GM21825 (cell line): ENCODE measurements around the gene KMT5C.

Experiments
- ATAC-seq: cut with Tn5 transposase; IDR thresholded peaks from one replicate; pipeline ENCODE4 v1.9.1; 2021; ENCODE audit warnings: mild to moderate bottlenecking, moderate library complexity; ENCODE audit not compliant: unreplicated experiment

KMT5C gene

GRCh38 chr19:55384131-55384919, 44.6 kb downstream of the KMT5C start, which contains the start of gene TMEM238:
Gene TMEM238 (minus strand): TSS chr19:55384292. CDS start chr19:55384259, 33 bp downstream.
- no peak for ATAC-seq

GRCh38 chr19:55384920-55385723, 45.4 kb downstream of the KMT5C start:
- ATAC-seq, result peak; percentile 47

- ATAC-seq, result peak; percentile 58
Measured at GRCh38 chr19:55385724-55386492, 46.2 kb downstream of the KMT5C start, which contains the start of gene RPL28. Gene RPL28 (plus strand): TSS chr19:55385932. CDS start chr19:55386358, 426 bp downstream.

- no peak for ATAC-seq
Measured at GRCh38 chr19:55386493-55386971, 46.9 kb downstream of the KMT5C start.

- ATAC-seq, result no peak
Measured at GRCh38 chr19:55387736-55388497, 48.2 kb downstream of the KMT5C start.

- no peak for ATAC-seq
Measured at GRCh38 chr19:55389386-55390317, 50.0 kb downstream of the KMT5C start.

- no peak for ATAC-seq
Measured at GRCh38 chr19:55390461-55390880, 50.8 kb downstream of the KMT5C start.

GRCh38 chr19:55391191-55391670, 51.6 kb downstream of the KMT5C start:
- no peak for ATAC-seq

- ATAC-seq, result no peak
Measured at GRCh38 chr19:55391702-55392615, 52.3 kb downstream of the KMT5C start.

GRCh38 chr19:55392820-55393761, 53.4 kb downstream of the KMT5C start:
- ATAC-seq, result no peak
